SK-N-SH treated with all-trans-retinoic acid at 6 μM for 48 hours (cell line): Measurements from ENCODE around the gene ZBED4.

ENCODE experiments used
- ATAC-seq: fragments of 200-7000 bp; cut with Tn5 transposase; 3 replicates; pipeline ENCODE4 v1.9.1; 2020; ENCODE audit warnings: mild to moderate bottlenecking, moderate library complexity
- ARNTL ChIP-seq: fragments of 450-650 bp; formaldehyde crosslinking; IDR thresholded peaks from 2 replicates; pipeline ENCODE4 v1.5.0; 2020; ENCODE audit warnings: low read depth, mild to moderate bottlenecking, moderate library complexity, borderline replicate concordance
- BACH2 ChIP-seq: fragments of 250-450 bp; sonication (Bioruptor Pico); IDR thresholded peaks from 2 replicates; pipeline ENCODE4 v1.9.0; 2021; ENCODE audit warnings: mild to moderate bottlenecking, borderline replicate concordance
- CREB5 ChIP-seq: fragments of 250-450 bp; sonication (Bioruptor Pico); IDR thresholded peaks from 2 replicates; pipeline ENCODE4 v1.5.1; 2020; ENCODE audit warnings: low read depth, mild to moderate bottlenecking, moderate library complexity
- CSDC2 ChIP-seq: fragments of 250-450 bp; sonication (Bioruptor Pico); IDR thresholded peaks from 2 replicates; pipeline ENCODE4 v1.5.0; 2020; ENCODE audit warnings: mild to moderate bottlenecking, moderate library complexity
- CSRNP3 ChIP-seq: fragments of 250-450 bp; sonication (Bioruptor Pico); IDR thresholded peaks from 2 replicates; pipeline ENCODE4 v1.5.1; 2021; ENCODE audit warnings: mild to moderate bottlenecking, moderate library complexity
- GLIS3 ChIP-seq: fragments of 250-450 bp; sonication (Bioruptor Pico); IDR thresholded peaks from 2 replicates; pipeline ENCODE4 v1.5.0; 2020; ENCODE audit warnings: mild to moderate bottlenecking, moderate library complexity
- ISL1 ChIP-seq: fragments of 250-450 bp; sonication (Bioruptor Pico); IDR thresholded peaks from 2 replicates; pipeline ENCODE4 v2.1.2; 2022; ENCODE audit warnings: mild to moderate bottlenecking, moderate library complexity
- OSR1 ChIP-seq: fragments of 250-450 bp; sonication (Bioruptor Pico); IDR thresholded peaks from 2 replicates; pipeline ENCODE4 v1.8.0; 2022; ENCODE audit warnings: moderate library complexity, mild to moderate bottlenecking, inconsistent platforms
- POU6F1 ChIP-seq: fragments of 250-450 bp; sonication (Bioruptor Pico); IDR thresholded peaks from 2 replicates; pipeline ENCODE4 v1.8.0; 2021; ENCODE audit warnings: low read depth, mild to moderate bottlenecking, moderate library complexity, borderline replicate concordance
- PPARA ChIP-seq: fragments of 250-450 bp; sonication (Bioruptor Pico); IDR thresholded peaks from 2 replicates; pipeline ENCODE4 v1.5.0; 2020; ENCODE audit warnings: mild to moderate bottlenecking, borderline replicate concordance
- RARB ChIP-seq: fragments of 250-450 bp; sonication (Bioruptor Pico); IDR thresholded peaks from 2 replicates; pipeline ENCODE4 v1.8.0; 2021; ENCODE audit warnings: mild to moderate bottlenecking, moderate library complexity
- SNAI2 ChIP-seq: fragments of 250-450 bp; sonication (Bioruptor Pico); IDR thresholded peaks from 2 replicates; pipeline ENCODE4 v1.5.0; 2020; ENCODE audit warnings: mild to moderate bottlenecking, moderate library complexity
- TCF4 ChIP-seq: fragments of 250-450 bp; sonication (Bioruptor Pico); IDR thresholded peaks from 2 replicates; pipeline ENCODE4 v1.8.0; 2021; ENCODE audit warnings: mild to moderate bottlenecking, moderate library complexity, borderline replicate concordance
- TOX ChIP-seq: fragments of 250-450 bp; sonication (Bioruptor Pico); IDR thresholded peaks from 2 replicates; pipeline ENCODE4 v1.8.0; 2021; ENCODE audit warnings: mild to moderate bottlenecking, moderate library complexity, borderline replicate concordance
- ZC3H10 ChIP-seq: fragments of 250-450 bp; sonication (Bioruptor Pico); IDR thresholded peaks from 2 replicates; pipeline ENCODE4 v1.5.1; 2021; ENCODE audit warnings: mild to moderate bottlenecking, moderate library complexity
- ZFP3 ChIP-seq: fragments of 250-450 bp; sonication (Bioruptor Pico); IDR thresholded peaks from 2 replicates; pipeline ENCODE4 v1.5.0; 2020; ENCODE audit warnings: mild to moderate bottlenecking, moderate library complexity
- ZFP30 ChIP-seq: fragments of 450-650 bp; formaldehyde crosslinking; IDR thresholded peaks from 2 replicates; pipeline ENCODE4 v1.5.0; 2022; ENCODE audit warnings: mild to moderate bottlenecking, moderate library complexity
- ZNF70 ChIP-seq: fragments of 450-650 bp; formaldehyde crosslinking; IDR thresholded peaks from 2 replicates; pipeline ENCODE4 v1.5.0; 2020; ENCODE audit warnings: mild to moderate bottlenecking, moderate library complexity
- ZNF8 ChIP-seq: fragments of 450-650 bp; formaldehyde crosslinking; IDR thresholded peaks from 2 replicates; pipeline ENCODE4 v1.5.0; 2020; ENCODE audit warnings: mild to moderate bottlenecking, moderate library complexity
- TF ChIP-seq, protein P1 (sequence below): fragments of 250-450 bp; sonication (Bioruptor Pico); IDR thresholded peaks from 2 replicates; pipeline ENCODE4 v1.5.0; 2020; ENCODE audit warnings: mild to moderate bottlenecking, moderate library complexity
- TF ChIP-seq, protein P2 (sequence below): fragments of 250-450 bp; sonication (Bioruptor Pico); IDR thresholded peaks from 2 replicates; pipeline ENCODE4 v1.8.0; 2020; ENCODE audit warnings: mild to moderate bottlenecking, moderate library complexity, borderline replicate concordance

The ZBED4 gene

GRCh38 chr22:49829044-49829853 lies 24.4 kb upstream of the ZBED4 start:
- TF ChIP-seq ISL1 (no peak), CREB5 (CRISPR knock-in tag) (no peak), OSR1 (CRISPR knock-in tag) (no peak), BACH2 (CRISPR knock-in tag) (no peak), PPARA (CRISPR knock-in tag) (no peak), ARNTL (CRISPR knock-in tag) (no peak), ZNF8 (CRISPR knock-in tag) (no peak), CSDC2 (CRISPR knock-in tag) (no peak), ZFP30 (CRISPR knock-in tag) (no peak), POU6F1 (no peak), CSRNP3 (CRISPR knock-in tag) (no peak), ZC3H10 (CRISPR knock-in tag) (no peak), ZFP3 (no peak), SNAI2 (CRISPR knock-in tag) (no peak), ZNF70 (CRISPR knock-in tag) (no peak), TOX (CRISPR knock-in tag) (no peak), RARB (CRISPR knock-in tag) (no peak), GLIS3 (no peak)
- TF ChIP-seq, protein P1, sequence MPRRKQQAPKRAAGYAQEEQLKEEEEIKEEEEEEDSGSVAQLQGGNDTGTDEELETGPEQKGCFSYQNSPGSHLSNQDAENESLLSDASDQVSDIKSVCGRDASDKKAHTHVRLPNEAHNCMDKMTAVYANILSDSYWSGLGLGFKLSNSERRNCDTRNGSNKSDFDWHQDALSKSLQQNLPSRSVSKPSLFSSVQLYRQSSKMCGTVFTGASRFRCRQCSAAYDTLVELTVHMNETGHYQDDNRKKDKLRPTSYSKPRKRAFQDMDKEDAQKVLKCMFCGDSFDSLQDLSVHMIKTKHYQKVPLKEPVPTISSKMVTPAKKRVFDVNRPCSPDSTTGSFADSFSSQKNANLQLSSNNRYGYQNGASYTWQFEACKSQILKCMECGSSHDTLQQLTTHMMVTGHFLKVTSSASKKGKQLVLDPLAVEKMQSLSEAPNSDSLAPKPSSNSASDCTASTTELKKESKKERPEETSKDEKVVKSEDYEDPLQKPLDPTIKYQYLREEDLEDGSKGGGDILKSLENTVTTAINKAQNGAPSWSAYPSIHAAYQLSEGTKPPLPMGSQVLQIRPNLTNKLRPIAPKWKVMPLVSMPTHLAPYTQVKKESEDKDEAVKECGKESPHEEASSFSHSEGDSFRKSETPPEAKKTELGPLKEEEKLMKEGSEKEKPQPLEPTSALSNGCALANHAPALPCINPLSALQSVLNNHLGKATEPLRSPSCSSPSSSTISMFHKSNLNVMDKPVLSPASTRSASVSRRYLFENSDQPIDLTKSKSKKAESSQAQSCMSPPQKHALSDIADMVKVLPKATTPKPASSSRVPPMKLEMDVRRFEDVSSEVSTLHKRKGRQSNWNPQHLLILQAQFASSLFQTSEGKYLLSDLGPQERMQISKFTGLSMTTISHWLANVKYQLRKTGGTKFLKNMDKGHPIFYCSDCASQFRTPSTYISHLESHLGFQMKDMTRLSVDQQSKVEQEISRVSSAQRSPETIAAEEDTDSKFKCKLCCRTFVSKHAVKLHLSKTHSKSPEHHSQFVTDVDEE (CRISPR knock-in tag), result no peak
- TF ChIP-seq, protein P2, sequence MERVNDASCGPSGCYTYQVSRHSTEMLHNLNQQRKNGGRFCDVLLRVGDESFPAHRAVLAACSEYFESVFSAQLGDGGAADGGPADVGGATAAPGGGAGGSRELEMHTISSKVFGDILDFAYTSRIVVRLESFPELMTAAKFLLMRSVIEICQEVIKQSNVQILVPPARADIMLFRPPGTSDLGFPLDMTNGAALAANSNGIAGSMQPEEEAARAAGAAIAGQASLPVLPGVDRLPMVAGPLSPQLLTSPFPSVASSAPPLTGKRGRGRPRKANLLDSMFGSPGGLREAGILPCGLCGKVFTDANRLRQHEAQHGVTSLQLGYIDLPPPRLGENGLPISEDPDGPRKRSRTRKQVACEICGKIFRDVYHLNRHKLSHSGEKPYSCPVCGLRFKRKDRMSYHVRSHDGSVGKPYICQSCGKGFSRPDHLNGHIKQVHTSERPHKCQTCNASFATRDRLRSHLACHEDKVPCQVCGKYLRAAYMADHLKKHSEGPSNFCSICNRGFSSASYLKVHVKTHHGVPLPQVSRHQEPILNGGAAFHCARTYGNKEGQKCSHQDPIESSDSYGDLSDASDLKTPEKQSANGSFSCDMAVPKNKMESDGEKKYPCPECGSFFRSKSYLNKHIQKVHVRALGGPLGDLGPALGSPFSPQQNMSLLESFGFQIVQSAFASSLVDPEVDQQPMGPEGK (CRISPR knock-in tag), result no peak
- no peak for ATAC-seq

GRCh38 chr22:49833340-49834007 lies 20.2 kb upstream of the ZBED4 start:
- ATAC-seq, result no peak
- TF ChIP-seq ZC3H10 (CRISPR knock-in tag) (no peak), BACH2 (CRISPR knock-in tag) (no peak), ZFP30 (CRISPR knock-in tag) (no peak), TCF4 (CRISPR knock-in tag) (no peak), ARNTL (CRISPR knock-in tag) (no peak), ISL1 (no peak), ZNF8 (CRISPR knock-in tag) (no peak), PPARA (CRISPR knock-in tag) (no peak), TOX (CRISPR knock-in tag) (no peak)
- TF ChIP-seq, protein P2 (CRISPR knock-in tag), result no peak
